Ovary (tissue), 3 donors: ENCODE data around the gene BAHCC1.

Experiments used
- EP300 ChIP-seq: sonication (generic); formaldehyde crosslinking; IDR thresholded peaks from one replicate; pipeline ENCODE4 v1.6.1; 2017; ENCODE audit warnings: antibody characterized with exemption
- POLR2A ChIP-seq: fragments of 450-650 bp; IDR thresholded peaks from one replicate; pipeline ENCODE4 v1.6.1; 2017; ENCODE audit warnings: antibody characterized with exemption, mild to moderate bottlenecking, moderate library complexity
- TF ChIP-seq, protein P1 (sequence below), 3 donors: fragments of 450-650 bp in 2 of 3; fragments of 200-600 bp in 1 of 3; IDR thresholded peaks; one replicate each; pipeline versions ENCODE4 v1.5.1 to v1.8.0; 2016 to 2022; ENCODE audit warnings: antibody characterized with exemption in 3 of 3, mild to moderate bottlenecking in 1 of 3
- donor health status: DM: no; HTN: no; CAD: no.

DNA sequence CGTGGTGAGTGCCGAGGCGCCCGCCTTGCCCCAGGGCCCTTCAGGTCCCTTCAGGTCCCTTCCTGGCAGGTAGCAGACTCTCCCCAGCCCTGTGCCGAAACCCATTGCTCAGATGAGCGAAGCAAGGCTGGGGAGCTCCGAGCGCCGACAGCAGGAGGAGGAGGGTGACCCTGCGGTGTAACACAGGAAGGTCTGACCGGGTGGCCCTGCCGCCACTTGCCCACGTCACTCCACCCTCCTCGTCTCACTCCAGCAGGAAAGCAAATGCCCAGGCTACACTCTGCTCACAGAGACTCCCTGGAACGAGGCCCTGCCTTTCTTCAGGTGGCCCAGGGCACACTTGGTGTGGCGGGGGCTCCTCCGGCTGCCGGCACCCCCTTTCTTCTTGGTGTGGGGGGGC is 60.1 kb downstream of the BAHCC1 start:
- TF ChIP-seq, protein P1, sequence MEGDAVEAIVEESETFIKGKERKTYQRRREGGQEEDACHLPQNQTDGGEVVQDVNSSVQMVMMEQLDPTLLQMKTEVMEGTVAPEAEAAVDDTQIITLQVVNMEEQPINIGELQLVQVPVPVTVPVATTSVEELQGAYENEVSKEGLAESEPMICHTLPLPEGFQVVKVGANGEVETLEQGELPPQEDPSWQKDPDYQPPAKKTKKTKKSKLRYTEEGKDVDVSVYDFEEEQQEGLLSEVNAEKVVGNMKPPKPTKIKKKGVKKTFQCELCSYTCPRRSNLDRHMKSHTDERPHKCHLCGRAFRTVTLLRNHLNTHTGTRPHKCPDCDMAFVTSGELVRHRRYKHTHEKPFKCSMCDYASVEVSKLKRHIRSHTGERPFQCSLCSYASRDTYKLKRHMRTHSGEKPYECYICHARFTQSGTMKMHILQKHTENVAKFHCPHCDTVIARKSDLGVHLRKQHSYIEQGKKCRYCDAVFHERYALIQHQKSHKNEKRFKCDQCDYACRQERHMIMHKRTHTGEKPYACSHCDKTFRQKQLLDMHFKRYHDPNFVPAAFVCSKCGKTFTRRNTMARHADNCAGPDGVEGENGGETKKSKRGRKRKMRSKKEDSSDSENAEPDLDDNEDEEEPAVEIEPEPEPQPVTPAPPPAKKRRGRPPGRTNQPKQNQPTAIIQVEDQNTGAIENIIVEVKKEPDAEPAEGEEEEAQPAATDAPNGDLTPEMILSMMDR (IDR thresholded peaks at IDR 0.05): no peak
- TF ChIP-seq POLR2A (no peak), EP300 (no peak)
